H7 (cell line): Measurements from ENCODE around the gene TXNDC11. TPM values are rescaled to one million over a fixed set of nuclear protein-coding genes. Genes with fewer than 3 reads are reported as not detected.

Source experiments
- DNase-seq: peaks from one replicate; pipeline ENCODE4 v3.0.0; 2012
- H3K27me3 ChIP-seq: 2 replicates; pipeline ENCODE4 v1.6.0; 2011; ENCODE audit warnings: mild to moderate bottlenecking, low read length; ENCODE audit not compliant: control insufficient read depth, insufficient read depth
- H3K36me3 ChIP-seq: replicated peaks from 2 replicates; pipeline ENCODE4 v1.5.1; 2011; ENCODE audit warnings: low read length; ENCODE audit not compliant: control insufficient read depth, insufficient read depth
- H3K4me3 ChIP-seq: 2 replicates; pipeline ENCODE4 v1.5.1; 2011; ENCODE audit warnings: low read depth, mild to moderate bottlenecking, control low read depth, low read length, moderate library complexity; ENCODE audit not compliant: insufficient read depth
- total RNA-seq: library from RNA; depleted of rRNA; stranded (reverse); fragments of >200 nt; shearing (Covaris generic); gene quantifications from 2 replicates; pipeline ENCODE4 v1.2.3, GENCODE V29; 2014

TXNDC11 gene
- total RNA-seq, 1 experiment from 2014 or later: 12.3 TPM

- Histone ChIP-seq H3K36me3 (peaks cover 27% of the 10 kb centered on the region), H3K4me3 (no peak overlapping the region), H3K27me3 (no peaks in the 10 kb centered on the region)
- DNase-seq: no peak
These were observed 19.8 kb upstream of the TXNDC11 start for GRCh38 chr16:11762431-11762830.

- no peak for DNase-seq
- H3K36me3 ChIP-seq: peaks cover 26% of the 10 kb centered on the region
- no peak overlapping the region for H3K4me3 ChIP-seq
- no peaks in the 10 kb centered on the region for H3K27me3 ChIP-seq
These were observed 17.3 kb upstream of the TXNDC11 start for GRCh38 chr16:11759997-11760396.

GRCh38 chr16:11759163-11759834, 16.6 kb upstream of the TXNDC11 start:
- no peak overlapping the region for H3K4me3 ChIP-seq
- peaks cover 26% of the 10 kb centered on the region for H3K36me3 ChIP-seq
- H3K27me3 ChIP-seq: no peaks in the 10 kb centered on the region
- DNase-seq: no peak

GRCh38 chr16:11757671-11758545, 15.3 kb upstream of the TXNDC11 start:
- peaks cover 28% of the 10 kb centered on the region for H3K36me3 ChIP-seq

GRCh38 chr16:11756248-11756647, 13.6 kb upstream of the TXNDC11 start:
- DNase-seq: no peak
- Histone ChIP-seq H3K36me3 (peaks cover 33% of the 10 kb centered on the region), H3K27me3 (no peaks in the 10 kb centered on the region), H3K4me3 (no peak overlapping the region)

More at GRCh38 chr16:11757671-11758545, 15.3 kb upstream of the TXNDC11 start:
- Histone ChIP-seq H3K4me3 (no peak overlapping the region), H3K27me3 (no peaks in the 10 kb centered on the region)
- no peak for DNase-seq

- H3K27me3 ChIP-seq: no peaks in the 10 kb centered on the region
- peaks cover 32% of the 10 kb centered on the region for H3K36me3 ChIP-seq
- DNase-seq: no peak
These were observed 12.5 kb upstream of the TXNDC11 start for GRCh38 chr16:11755022-11755760.

GRCh38 chr16:11752856-11753255, 10.2 kb upstream of the TXNDC11 start:
- peaks cover 33% of the 10 kb centered on the region for H3K36me3 ChIP-seq
- no peak for DNase-seq
- no peaks in the 10 kb centered on the region for H3K27me3 ChIP-seq
- no peak overlapping the region for H3K4me3 ChIP-seq

More at GRCh38 chr16:11755022-11755760, 12.5 kb upstream of the TXNDC11 start:
- H3K4me3 ChIP-seq: no peak overlapping the region

GRCh38 chr16:11750056-11750455, 7.4 kb upstream of the TXNDC11 start:
- DNase-seq: no peak

GRCh38 chr16:11748404-11749254, 6.0 kb upstream of the TXNDC11 start:
- no peaks in the 10 kb centered on the region for H3K27me3 ChIP-seq
- peaks cover 20% of the 10 kb centered on the region for H3K36me3 ChIP-seq
- DNase-seq: peak; percentile 46
- H3K4me3 ChIP-seq: no peak overlapping the region

More at GRCh38 chr16:11750056-11750455, 7.4 kb upstream of the TXNDC11 start:
- no peak overlapping the region for H3K4me3 ChIP-seq
- H3K27me3 ChIP-seq: no peaks in the 10 kb centered on the region
- peaks cover 22% of the 10 kb centered on the region for H3K36me3 ChIP-seq

GRCh38 chr16:11747949-11748403, 5.3 kb upstream of the TXNDC11 start:
- peaks cover 17% of the 10 kb centered on the region for H3K36me3 ChIP-seq
- H3K27me3 ChIP-seq: no peaks in the 10 kb centered on the region
- no peak overlapping the region for H3K4me3 ChIP-seq
- no peak for DNase-seq

GRCh38 chr16:11744075-11744470, 1.4 kb upstream of the TXNDC11 start:
- H3K4me3 ChIP-seq: no peak overlapping the region
- H3K27me3 ChIP-seq: no peaks in the 10 kb centered on the region
- DNase-seq: no peak
- H3K36me3 ChIP-seq: no peaks in the 10 kb centered on the region

GRCh38 chr16:11743308-11744074, 834 bp upstream of the TXNDC11 start:
- Histone ChIP-seq H3K36me3 (no peaks in the 10 kb centered on the region), H3K27me3 (no peaks in the 10 kb centered on the region), H3K4me3 (peak overlapping the region; percentile 70)
- no peak for DNase-seq

GRCh38 chr16:11742093-11742535, 543 bp downstream of the TXNDC11 start:
- peak; percentile 82 for DNase-seq
- H3K4me3 ChIP-seq: peak overlapping the region; percentile 82
- no peaks in the 10 kb centered on the region for H3K36me3 ChIP-seq
- H3K27me3 ChIP-seq: no peaks in the 10 kb centered on the region
